Ishikawa (cell line): ENCODE data around the gene SAFB.

Experiments used
- CEBPB ChIP-seq: IDR thresholded peaks from 2 replicates; pipeline ENCODE4 v1.6.1; 2012
- CREB1 ChIP-seq: IDR thresholded peaks from 2 replicates; pipeline ENCODE4 v1.6.1; 2012; ENCODE audit warnings: low read depth
- EGR1 ChIP-seq: IDR thresholded peaks from 2 replicates; pipeline ENCODE4 v1.6.1; 2012
- EP300 ChIP-seq: IDR thresholded peaks from 2 replicates; pipeline ENCODE4 v1.6.1; 2012; ENCODE audit warnings: borderline replicate concordance
- FOXM1 ChIP-seq: IDR thresholded peaks from 2 replicates; pipeline ENCODE4 v1.6.1; 2012; ENCODE audit warnings: low read depth, borderline replicate concordance
- MAX ChIP-seq: IDR thresholded peaks from 2 replicates; pipeline ENCODE4 v1.6.1; 2012
- NFIC ChIP-seq: IDR thresholded peaks from 2 replicates; pipeline ENCODE4 v1.6.1; 2012
- RAD21 ChIP-seq: IDR thresholded peaks from 2 replicates; pipeline ENCODE4 v1.6.1; 2012; ENCODE audit warnings: low read depth
- REST ChIP-seq: IDR thresholded peaks from 2 replicates; pipeline ENCODE4 v1.6.1; 2012; ENCODE audit warnings: low read depth, mild to moderate bottlenecking
- TAF1 ChIP-seq: IDR thresholded peaks from 2 replicates; pipeline ENCODE4 v1.6.1; 2012; ENCODE audit warnings: low read depth, mild to moderate bottlenecking
- TCF12 ChIP-seq: IDR thresholded peaks from 2 replicates; pipeline ENCODE4 v1.6.1; 2012; ENCODE audit warnings: low read depth
- TEAD4 ChIP-seq: IDR thresholded peaks from 2 replicates; pipeline ENCODE4 v1.6.1; 2012
- USF1 ChIP-seq: IDR thresholded peaks from 2 replicates; pipeline ENCODE4 v1.6.1; 2012
- YY1 ChIP-seq: IDR thresholded peaks from 2 replicates; pipeline ENCODE4 v1.6.1; 2012; ENCODE audit warnings: low read depth
- ZBTB7A ChIP-seq: IDR thresholded peaks from 2 replicates; pipeline ENCODE4 v1.6.1; 2012; ENCODE audit warnings: low read depth

The SAFB gene

GRCh38 chr19:5680437-5681368 is 57.8 kb downstream of the SAFB start, which contains the start of the genes HSD11B1L and MICOS13:
TSS of gene HSD11B1L (plus strand) at chr19:5681027. CDS start at chr19:5684833, 3,806 bp downstream.
TSS of gene MICOS13 (minus strand) at chr19:5680516. CDS start at chr19:5680486, 30 bp downstream.
- TF ChIP-seq RAD21 (no peak), CEBPB (no peak; the same call in 1 of the 2 replicates), YY1 (peak; percentile 77), CREB1 (0 out of 2 replicates have a peak, but pooled peaks have one; percentile 33), NFIC (no peak), FOXM1 (no peak), EGR1 (no peak), REST (no peak), TCF12 (peak; percentile 82), EP300 (no peak; the same call in 1 of the 2 replicates), USF1 (peak; percentile 96), ZBTB7A (peak; percentile 92), TAF1 (peak; percentile 76), MAX (peak; percentile 53; the same call in 1 of the 2 replicates), TEAD4 (no peak)

GRCh38 chr19:5681391-5682106 is 58.7 kb downstream of the SAFB start:
- TF ChIP-seq USF1: no peak

GRCh38 chr19:5682107-5682482 is 59.2 kb downstream of the SAFB start:
- TF ChIP-seq EGR1: no peak

GRCh38 chr19:5683177-5683886 is 60.4 kb downstream of the SAFB start:
- TF ChIP-seq CEBPB (no peak), EGR1 (no peak), YY1 (no peak), FOXM1 (no peak), MAX (no peak)

- TF ChIP-seq REST (no peak), YY1 (no peak), MAX (no peak), ZBTB7A (no peak), CEBPB (no peak), FOXM1 (no peak), RAD21 (no peak), NFIC (no peak), TCF12 (no peak), USF1 (no peak), CREB1 (no peak), EGR1 (no peak), EP300 (no peak), TEAD4 (no peak), TAF1 (no peak)
Measured at GRCh38 chr19:5684694-5685430, 62.0 kb downstream of the SAFB start.
